C4-2B (cell line): Measurements from ENCODE around the gene DNAH9.

ENCODE experiments used
- ZFX ChIP-seq: fragments of 450-650 bp; IDR thresholded peaks from 2 replicates; pipeline ENCODE4 v1.6.1; 2017
- TF ChIP-seq, protein P1 (sequence below): fragments of 450-650 bp; conservative IDR thresholded peaks from 2 replicates; pipeline ENCODE4 v1.5.1; 2017; ENCODE audit warnings: mild to moderate bottlenecking

- TF ChIP-seq, protein P1, sequence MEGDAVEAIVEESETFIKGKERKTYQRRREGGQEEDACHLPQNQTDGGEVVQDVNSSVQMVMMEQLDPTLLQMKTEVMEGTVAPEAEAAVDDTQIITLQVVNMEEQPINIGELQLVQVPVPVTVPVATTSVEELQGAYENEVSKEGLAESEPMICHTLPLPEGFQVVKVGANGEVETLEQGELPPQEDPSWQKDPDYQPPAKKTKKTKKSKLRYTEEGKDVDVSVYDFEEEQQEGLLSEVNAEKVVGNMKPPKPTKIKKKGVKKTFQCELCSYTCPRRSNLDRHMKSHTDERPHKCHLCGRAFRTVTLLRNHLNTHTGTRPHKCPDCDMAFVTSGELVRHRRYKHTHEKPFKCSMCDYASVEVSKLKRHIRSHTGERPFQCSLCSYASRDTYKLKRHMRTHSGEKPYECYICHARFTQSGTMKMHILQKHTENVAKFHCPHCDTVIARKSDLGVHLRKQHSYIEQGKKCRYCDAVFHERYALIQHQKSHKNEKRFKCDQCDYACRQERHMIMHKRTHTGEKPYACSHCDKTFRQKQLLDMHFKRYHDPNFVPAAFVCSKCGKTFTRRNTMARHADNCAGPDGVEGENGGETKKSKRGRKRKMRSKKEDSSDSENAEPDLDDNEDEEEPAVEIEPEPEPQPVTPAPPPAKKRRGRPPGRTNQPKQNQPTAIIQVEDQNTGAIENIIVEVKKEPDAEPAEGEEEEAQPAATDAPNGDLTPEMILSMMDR, result no peak
- no peak for TF ChIP-seq ZFX
Measured at GRCh38 chr17:11900655-11901054, 302.4 kb downstream of the DNAH9 start.
